DOHH2 (cell line): Measurements from ENCODE around the gene KCNK1.

Experiments used
- H3F3A ChIP-seq: fragments of 200-600 bp; sonication (generic), shearing (Covaris generic); 2 replicates; pipeline ENCODE4 v1.6.0; 2016; ENCODE audit warnings: antibody characterized with exemption, mild to moderate bottlenecking; ENCODE audit not compliant: control insufficient read depth, insufficient read depth
- H3K27ac ChIP-seq: fragments of 200-600 bp; sonication (generic); 2 replicates; pipeline ENCODE4 v1.5.1; 2014; ENCODE audit warnings: low read depth, mild to moderate bottlenecking, low read length, moderate library complexity
- H3K27me3 ChIP-seq: fragments of 200-600 bp; sonication (generic); 2 replicates; pipeline ENCODE4 v1.6.1; 2014; ENCODE audit warnings: mild to moderate bottlenecking, low read length, mixed read lengths; ENCODE audit not compliant: control insufficient read depth
- H3K36me3 ChIP-seq: fragments of 200-600 bp; sonication (generic); 2 replicates; pipeline ENCODE4 v1.6.1; 2014; ENCODE audit warnings: mild to moderate bottlenecking, low read length, moderate library complexity, mixed read lengths; ENCODE audit not compliant: control insufficient read depth
- H3K4me1 ChIP-seq: fragments of 200-600 bp; sonication (generic); 2 replicates; pipeline ENCODE4 v1.6.1; 2014; ENCODE audit warnings: mild to moderate bottlenecking, low read length, mixed read lengths; ENCODE audit not compliant: control insufficient read depth
- H3K4me2 ChIP-seq: fragments of 200-600 bp; sonication (generic); 2 replicates; pipeline ENCODE4 v1.6.0; 2014; ENCODE audit warnings: mild to moderate bottlenecking, low read length, moderate library complexity
- H3K4me3 ChIP-seq: fragments of 200-600 bp; sonication (generic); 2 replicates; pipeline ENCODE4 v1.5.1; 2014; ENCODE audit warnings: mild to moderate bottlenecking, low read length, mixed read lengths
- H3K79me2 ChIP-seq: fragments of 200-600 bp; sonication (generic); 2 replicates; pipeline ENCODE4 v1.6.1; 2014; ENCODE audit warnings: mild to moderate bottlenecking, low read length, mixed read lengths; ENCODE audit not compliant: control insufficient read depth
- H3K9me2 ChIP-seq: fragments of 200-600 bp; sonication (generic); replicated peaks from 2 replicates; pipeline ENCODE4 v1.6.1; 2014; ENCODE audit warnings: mild to moderate bottlenecking, low read length, mixed read lengths; ENCODE audit not compliant: control insufficient read depth
- H3K9me3 ChIP-seq: fragments of 200-600 bp; sonication (generic); 2 replicates; pipeline ENCODE4 v1.6.1; 2014; ENCODE audit warnings: antibody characterized with exemption, low read length, mixed read lengths; ENCODE audit not compliant: control insufficient read depth, insufficient read depth
- H4K20me1 ChIP-seq: fragments of 200-600 bp; sonication (generic); 2 replicates; pipeline ENCODE4 v1.6.0; 2014; ENCODE audit warnings: low read depth, mild to moderate bottlenecking, antibody characterized with exemption, low read length, moderate library complexity; ENCODE audit not compliant: control insufficient read depth, insufficient read depth
- EZH2phosphoT487 ChIP-seq: fragments of 200-600 bp; sonication (generic); IDR thresholded peaks from 2 replicates; pipeline ENCODE4 v1.6.1; 2017; ENCODE audit warnings: borderline replicate concordance, mild to moderate bottlenecking, antibody characterized with exemption, low read length, moderate library complexity, mixed read lengths
- TF ChIP-seq, protein P1 (sequence below): fragments of 200-600 bp; sonication (generic); IDR thresholded peaks from one replicate; pipeline ENCODE4 v1.5.1; 2014; ENCODE audit warnings: antibody characterized with exemption, mild to moderate bottlenecking, low read depth, low read length; ENCODE audit not compliant: poor library complexity, severe bottlenecking

Gene KCNK1

GRCh38 chr1:233710031-233710430 is 96.1 kb downstream of the KCNK1 start:
- Histone ChIP-seq H4K20me1 (no peaks in the 10 kb centered on the region), H3K36me3 (no peaks in the 10 kb centered on the region), H3K27ac (no peak overlapping the region), H3K4me3 (no peak overlapping the region), H3K9me2 (no peaks in the 10 kb centered on the region), H3K4me1 (no peaks in the 10 kb centered on the region), H3F3A (no peaks in the 10 kb centered on the region), H3K79me2 (no peaks in the 10 kb centered on the region), H3K27me3 (no peaks in the 10 kb centered on the region), H3K4me2 (no peak overlapping the region), H3K9me3 (no peaks in the 10 kb centered on the region)
- TF ChIP-seq EZH2phosphoT487 = no peak
- TF ChIP-seq, protein P1, sequence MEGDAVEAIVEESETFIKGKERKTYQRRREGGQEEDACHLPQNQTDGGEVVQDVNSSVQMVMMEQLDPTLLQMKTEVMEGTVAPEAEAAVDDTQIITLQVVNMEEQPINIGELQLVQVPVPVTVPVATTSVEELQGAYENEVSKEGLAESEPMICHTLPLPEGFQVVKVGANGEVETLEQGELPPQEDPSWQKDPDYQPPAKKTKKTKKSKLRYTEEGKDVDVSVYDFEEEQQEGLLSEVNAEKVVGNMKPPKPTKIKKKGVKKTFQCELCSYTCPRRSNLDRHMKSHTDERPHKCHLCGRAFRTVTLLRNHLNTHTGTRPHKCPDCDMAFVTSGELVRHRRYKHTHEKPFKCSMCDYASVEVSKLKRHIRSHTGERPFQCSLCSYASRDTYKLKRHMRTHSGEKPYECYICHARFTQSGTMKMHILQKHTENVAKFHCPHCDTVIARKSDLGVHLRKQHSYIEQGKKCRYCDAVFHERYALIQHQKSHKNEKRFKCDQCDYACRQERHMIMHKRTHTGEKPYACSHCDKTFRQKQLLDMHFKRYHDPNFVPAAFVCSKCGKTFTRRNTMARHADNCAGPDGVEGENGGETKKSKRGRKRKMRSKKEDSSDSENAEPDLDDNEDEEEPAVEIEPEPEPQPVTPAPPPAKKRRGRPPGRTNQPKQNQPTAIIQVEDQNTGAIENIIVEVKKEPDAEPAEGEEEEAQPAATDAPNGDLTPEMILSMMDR = no peak

DNA sequence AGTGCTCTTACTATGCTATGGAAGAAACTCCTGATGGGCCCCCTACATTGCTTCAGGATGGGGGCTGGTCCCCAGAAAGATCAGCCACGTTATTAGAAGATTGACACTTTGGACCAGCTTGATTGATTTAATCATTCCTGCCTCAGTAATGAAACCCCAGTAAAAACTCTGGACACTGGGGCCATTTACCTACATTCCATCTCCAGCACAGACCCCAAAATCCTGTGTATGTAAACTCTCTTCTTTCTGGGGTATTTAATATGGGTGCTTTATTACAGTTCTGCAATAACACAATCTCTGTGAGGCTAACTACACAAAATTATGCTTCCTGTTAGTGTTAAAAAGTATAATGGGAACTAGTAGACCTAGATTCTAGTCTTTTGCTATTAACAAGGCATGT is 96.6 kb downstream of the KCNK1 start:
- Histone ChIP-seq H3K79me2 (no peaks in the 10 kb centered on the region), H3K9me2 (no peaks in the 10 kb centered on the region), H3K27me3 (no peaks in the 10 kb centered on the region)

DNA sequence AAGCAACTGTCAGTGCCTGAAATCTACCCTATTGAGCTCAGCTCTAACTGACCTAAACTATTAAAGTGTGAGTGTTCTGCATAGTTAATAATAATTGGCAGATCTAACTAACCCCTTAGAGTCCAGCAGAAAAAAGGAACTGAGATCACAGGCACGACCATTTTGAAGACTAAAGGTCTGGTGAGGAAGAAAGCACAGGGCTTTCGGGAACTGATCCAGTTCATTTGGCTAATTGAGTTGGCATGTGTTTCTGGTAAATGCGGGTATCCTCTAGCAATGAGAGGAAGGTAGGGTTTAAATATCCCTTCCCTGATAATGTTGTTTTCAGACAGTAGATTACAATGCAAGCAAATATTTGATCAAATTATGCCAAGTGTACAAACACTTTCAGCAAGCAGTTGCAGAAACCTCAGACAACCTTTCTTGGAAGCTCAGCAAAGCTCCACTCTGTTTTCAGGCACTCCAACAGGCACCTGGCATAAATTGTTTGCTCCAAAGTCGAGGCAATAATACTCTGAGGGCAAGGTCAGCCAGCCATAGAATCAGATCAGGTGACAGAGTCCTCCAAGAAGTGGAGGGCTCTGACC is 100.8 kb downstream of the KCNK1 start:
- no peaks in the 10 kb centered on the region for H3K36me3 ChIP-seq
- H3K27me3 ChIP-seq = no peaks in the 10 kb centered on the region
- no peak overlapping the region for H3K27ac ChIP-seq
- no peaks in the 10 kb centered on the region for H3K9me2 ChIP-seq
- no peaks in the 10 kb centered on the region for H3K79me2 ChIP-seq
- H3K9me3 ChIP-seq = no peaks in the 10 kb centered on the region
- H3F3A ChIP-seq = no peaks in the 10 kb centered on the region
- no peaks in the 10 kb centered on the region for H4K20me1 ChIP-seq
- H3K4me2 ChIP-seq = no peak overlapping the region
- H3K4me3 ChIP-seq = no peak overlapping the region
- no peaks in the 10 kb centered on the region for H3K4me1 ChIP-seq
- TF ChIP-seq EZH2phosphoT487 = no peak
- TF ChIP-seq, protein P1 = no peak

More for the DNA sequence above, 96.6 kb downstream of the KCNK1 start:
- H3K27ac ChIP-seq = no peak overlapping the region
- no peaks in the 10 kb centered on the region for H3K4me1 ChIP-seq
- H4K20me1 ChIP-seq = no peaks in the 10 kb centered on the region
- H3K4me2 ChIP-seq = no peak overlapping the region
- no peaks in the 10 kb centered on the region for H3K36me3 ChIP-seq
- no peaks in the 10 kb centered on the region for H3F3A ChIP-seq
- no peak overlapping the region for H3K4me3 ChIP-seq
- no peaks in the 10 kb centered on the region for H3K9me3 ChIP-seq
- TF ChIP-seq, protein P1 = no peak
- TF ChIP-seq EZH2phosphoT487 = no peak

GRCh38 chr1:233718057-233718456 is 104.2 kb downstream of the KCNK1 start:
- Histone ChIP-seq H3K4me2 (no peak overlapping the region), H3K4me1 (no peaks in the 10 kb centered on the region), H3K27ac (no peak overlapping the region), H3K36me3 (no peaks in the 10 kb centered on the region), H3K9me3 (no peaks in the 10 kb centered on the region), H4K20me1 (no peaks in the 10 kb centered on the region), H3F3A (no peaks in the 10 kb centered on the region), H3K79me2 (no peaks in the 10 kb centered on the region), H3K9me2 (no peaks in the 10 kb centered on the region), H3K27me3 (no peaks in the 10 kb centered on the region), H3K4me3 (no peak overlapping the region)
- TF ChIP-seq, protein P1 = no peak
- no peak for TF ChIP-seq EZH2phosphoT487
